ENCODE results near the gene CSRP2. TPM values are rescaled to one million over a fixed set of nuclear protein-coding genes. Genes with fewer than 3 reads are reported as not detected.

CSRP2 gene
- total RNA-seq, 1 donor from 2014 or later, result 22.8 TPM

GRCh38 chr12:76874491-76875190, 4.2 kb downstream of the CSRP2 start:
- no peak for DNase-seq
- Histone ChIP-seq H3K4me3 (no peak overlapping the region), H3K27me3 (ENCODE audit: low read depth) (no peaks in the 10 kb centered on the region), H3K9me3 (replicated peaks) (no peaks in the 10 kb centered on the region), H3K36me3 (no peaks in the 10 kb centered on the region), H3K4me1 (peaks cover 32% of the 10 kb centered on the region), H3K27ac (replicated peaks) (no peak overlapping the region)
- TF ChIP-seq CTCF (IDR thresholded peaks at IDR 0.05; ENCODE audit: borderline replicate concordance), result no peak
- intact Hi-C loops (cut with micrococcal nuclease), result no loop called here

- DNase-seq, result no peak
- TF ChIP-seq CTCF (IDR thresholded peaks at IDR 0.05; ENCODE audit: borderline replicate concordance), result no peak
- Histone ChIP-seq H3K27me3 (ENCODE audit: low read depth) (no peaks in the 10 kb centered on the region), H3K27ac (replicated peaks) (no peak overlapping the region), H3K4me1 (peaks cover 26% of the 10 kb centered on the region), H3K9me3 (replicated peaks) (no peaks in the 10 kb centered on the region), H3K4me3 (no peak overlapping the region), H3K36me3 (no peaks in the 10 kb centered on the region)
- intact Hi-C loops (cut with micrococcal nuclease), result no loop called here
Observed at GRCh38 chr12:76874027-76874426, 4.8 kb downstream of the CSRP2 start.

- no peak for DNase-seq
- H3K27ac ChIP-seq (replicated peaks), result no peak overlapping the region
- intact Hi-C loops (cut with micrococcal nuclease), result no loop called here
- H3K4me3 ChIP-seq, result no peak overlapping the region
- H3K9me3 ChIP-seq (replicated peaks), result no peaks in the 10 kb centered on the region
- TF ChIP-seq CTCF (IDR thresholded peaks at IDR 0.05; ENCODE audit: borderline replicate concordance), result no peak
- peaks cover 14% of the 10 kb centered on the region for H3K4me1 ChIP-seq
- no peaks in the 10 kb centered on the region for H3K27me3 ChIP-seq (ENCODE audit: low read depth)
- H3K36me3 ChIP-seq, result no peaks in the 10 kb centered on the region
Observed at GRCh38 chr12:76872415-76872814, 6.4 kb downstream of the CSRP2 start.

GRCh38 chr12:76871742-76872141, 7.1 kb downstream of the CSRP2 start:
- Histone ChIP-seq H3K27ac (replicated peaks) (no peak overlapping the region), H3K27me3 (ENCODE audit: low read depth) (no peaks in the 10 kb centered on the region), H3K36me3 (no peaks in the 10 kb centered on the region), H3K4me3 (no peak overlapping the region), H3K4me1 (peaks cover 9% of the 10 kb centered on the region), H3K9me3 (replicated peaks) (no peaks in the 10 kb centered on the region)
- no peak for TF ChIP-seq CTCF (IDR thresholded peaks at IDR 0.05; ENCODE audit: borderline replicate concordance)
- intact Hi-C loops (cut with micrococcal nuclease), result no loop called here
- DNase-seq, result no peak

- H3K27me3 ChIP-seq (ENCODE audit: low read depth), result no peaks in the 10 kb centered on the region
- TF ChIP-seq CTCF (IDR thresholded peaks at IDR 0.05; ENCODE audit: borderline replicate concordance), result no peak
- peaks cover 12% of the 10 kb centered on the region for H3K4me1 ChIP-seq
- DNase-seq, result no peak
- no peaks in the 10 kb centered on the region for H3K36me3 ChIP-seq
- H3K27ac ChIP-seq (replicated peaks), result no peak overlapping the region
- H3K4me3 ChIP-seq, result no peak overlapping the region
- intact Hi-C loops (cut with micrococcal nuclease), result no loop called here
- no peaks in the 10 kb centered on the region for H3K9me3 ChIP-seq (replicated peaks)
Observed at GRCh38 chr12:76871082-76871481, 7.7 kb downstream of the CSRP2 start.

All from left ventricle myocardium inferior (tissue), 1 donor.